GM21528 (cell line): ENCODE results near the gene IFIH1.

Source experiments
- ATAC-seq: cut with Tn5 transposase; IDR thresholded peaks from one replicate; pipeline ENCODE4 v1.9.1; 2021; ENCODE audit warnings: mild to moderate bottlenecking, moderate library complexity; ENCODE audit not compliant: unreplicated experiment, low FRiP score

The IFIH1 gene

GRCh38 chr2:162226836-162227235 is 91.6 kb downstream of the IFIH1 start:
- no peak for ATAC-seq

GRCh38 chr2:162221064-162221463 is 97.4 kb downstream of the IFIH1 start:
- ATAC-seq = peak; percentile 94

DNA sequence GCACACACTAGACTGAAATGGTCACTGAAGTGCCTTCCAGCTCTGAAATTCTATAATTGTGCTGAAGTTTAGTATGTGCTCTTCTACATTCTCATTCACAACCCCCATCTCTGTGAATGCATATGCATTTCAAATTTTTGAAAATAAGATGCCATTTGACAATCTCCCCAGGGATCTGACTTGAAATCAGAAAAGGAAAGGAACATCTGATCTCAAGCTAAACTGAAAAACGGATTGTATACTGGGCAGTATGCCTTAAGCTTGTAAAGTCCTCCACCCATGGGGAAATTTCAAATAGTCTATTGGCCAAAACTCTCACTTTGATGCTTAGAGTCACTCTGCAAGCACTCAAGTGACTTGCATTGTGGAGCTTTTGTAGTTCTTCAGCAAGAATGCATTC is 98.1 kb downstream of the IFIH1 start:
- ATAC-seq = no peak

DNA sequence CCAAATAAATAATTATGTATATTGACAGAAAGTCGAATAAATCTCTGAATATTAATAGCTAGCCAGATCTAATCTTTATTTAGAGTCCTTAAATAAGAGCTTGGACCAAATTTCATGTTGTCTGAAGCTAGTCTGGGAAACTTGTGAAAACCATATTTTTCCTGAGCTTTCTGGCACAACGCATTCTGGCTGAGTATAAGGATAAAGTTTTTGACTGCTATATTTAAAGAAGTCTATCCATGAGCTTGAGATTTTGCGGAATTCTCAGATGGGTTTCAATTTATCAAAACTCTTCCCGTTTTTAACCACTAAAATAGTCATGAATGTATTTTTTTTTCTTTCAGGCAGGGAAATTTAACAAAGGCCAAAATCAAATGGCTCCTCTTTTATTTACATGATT is 99.1 kb downstream of the IFIH1 start:
- no peak for ATAC-seq

DNA sequence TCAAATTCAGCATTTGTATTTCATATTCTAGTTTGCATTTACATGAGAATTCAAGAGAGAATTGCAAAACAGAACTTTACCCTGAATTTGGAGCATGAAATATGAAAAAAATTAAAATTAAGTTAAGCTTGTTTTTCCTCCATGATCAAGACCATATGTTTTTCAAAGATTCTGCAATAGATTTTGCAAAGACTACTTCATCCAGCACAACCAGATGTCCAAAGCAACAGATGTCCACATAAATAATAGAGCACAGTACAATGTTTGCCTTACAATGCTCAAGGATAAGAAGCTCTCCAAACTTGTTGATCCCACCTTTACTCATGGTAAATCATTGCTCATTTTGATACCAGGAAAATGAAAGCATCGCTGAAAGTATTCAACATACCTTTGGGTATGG is 100.9 kb downstream of the IFIH1 start:
- ATAC-seq = no peak
